Measurements from ENCODE around the gene DENND1A.

The DENND1A gene

DNA sequence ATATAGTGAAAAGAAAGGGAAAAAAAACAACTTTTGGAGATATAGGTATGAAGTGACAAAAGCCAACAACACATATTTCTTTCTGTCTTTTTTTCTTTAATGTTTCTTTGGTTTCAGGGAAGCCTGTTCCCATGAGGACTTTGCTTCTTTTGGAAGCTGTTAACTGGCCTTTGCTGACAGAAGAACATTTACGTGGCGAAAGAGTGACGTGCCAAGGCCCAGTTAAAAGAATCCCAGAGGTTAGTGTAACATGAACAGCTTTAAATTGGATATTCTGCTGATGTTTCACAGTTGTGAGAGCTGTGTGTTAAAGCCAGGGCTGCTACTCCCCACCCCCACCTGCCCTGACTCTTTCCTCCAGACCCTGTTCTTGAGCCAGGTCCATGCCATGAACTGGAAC is 298.1 kb downstream of the DENND1A start:
- Histone ChIP-seq H3K4me1 (ENCODE audit: insufficient read depth, low read length) (no peaks in the 10 kb centered on the region), H3K27me3 (ENCODE audit: insufficient read depth, low read length) (no peaks in the 10 kb centered on the region), H3K4me3 (ENCODE audit: low read length) (no peak overlapping the region), H3K27ac (ENCODE audit: low read depth, low read length) (no peak overlapping the region), H3K36me3 (ENCODE audit: insufficient read depth, low read length) (no peaks in the 10 kb centered on the region), H3K9ac (ENCODE audit: low read depth, low read length) (no peak overlapping the region), H3K9me3 (ENCODE audit: insufficient read depth, low read depth, low read length) (no peaks in the 10 kb centered on the region)
- WGBS: 94% methylated on average over 3 of the region's 3 CpGs

DNA sequence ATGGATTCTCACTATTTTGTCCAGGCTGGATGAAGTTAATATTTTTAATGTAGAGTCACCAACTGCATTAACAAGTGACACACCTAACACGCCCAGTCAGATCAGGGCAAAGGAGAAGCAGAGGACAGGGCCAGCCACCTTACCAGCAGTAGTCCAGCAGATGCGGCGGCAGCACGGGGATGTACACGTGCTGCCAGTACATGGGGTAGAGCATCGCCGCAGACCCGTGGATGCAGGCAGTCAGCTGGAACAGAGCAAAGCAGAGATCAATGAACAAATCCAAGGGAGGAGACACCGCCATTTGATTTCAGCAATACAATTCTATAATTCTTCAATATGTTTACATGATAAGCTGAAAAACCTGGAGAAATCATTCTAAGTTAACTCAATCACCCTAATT is 299.7 kb downstream of the DENND1A start:
- no peak overlapping the region for H3K4me3 ChIP-seq (ENCODE audit: low read length)
- 96% methylated on average over 9 of the region's 9 CpGs for WGBS

DNA sequence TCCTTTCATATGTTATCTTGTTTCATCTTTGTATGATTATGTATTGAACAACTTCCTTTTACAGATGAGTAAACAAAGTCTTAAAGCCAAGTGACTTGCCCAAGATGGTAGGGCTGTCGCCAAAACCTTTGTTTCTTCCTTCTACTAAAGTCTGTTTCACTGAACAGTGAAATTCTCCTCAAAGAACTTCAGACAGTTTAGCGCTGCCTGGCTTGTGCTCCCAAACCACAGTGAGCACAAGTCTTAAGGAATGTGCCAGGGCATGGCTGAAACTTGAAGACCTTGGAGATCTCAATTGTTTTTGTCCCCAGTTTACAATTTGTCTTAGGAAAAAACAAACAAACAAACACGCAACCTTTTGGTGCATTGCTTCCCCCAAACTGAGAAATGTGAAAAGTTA is 300.4 kb downstream of the DENND1A start:
- no peak overlapping the region for H3K4me3 ChIP-seq (ENCODE audit: low read length)
- no peaks in the 10 kb centered on the region for H3K27me3 ChIP-seq (ENCODE audit: insufficient read depth, low read length)
- no peaks in the 10 kb centered on the region for H3K9me3 ChIP-seq (ENCODE audit: insufficient read depth, low read depth, low read length)
- H3K4me1 ChIP-seq (ENCODE audit: insufficient read depth, low read length): peaks cover under 1% of the 10 kb centered on the region; the same call in 1 of the 2 replicates
- 91% methylated on average over 3 of the region's 3 CpGs for WGBS
- H3K36me3 ChIP-seq (ENCODE audit: insufficient read depth, low read length): no peaks in the 10 kb centered on the region
- H3K9ac ChIP-seq (ENCODE audit: low read depth, low read length): no peak overlapping the region
- no peak overlapping the region for H3K27ac ChIP-seq (ENCODE audit: low read depth, low read length)

More for the DNA sequence above, 299.7 kb downstream of the DENND1A start:
- no peak overlapping the region for H3K9ac ChIP-seq (ENCODE audit: low read depth, low read length)
- H3K4me1 ChIP-seq (ENCODE audit: insufficient read depth, low read length): no peaks in the 10 kb centered on the region
- no peak overlapping the region for H3K27ac ChIP-seq (ENCODE audit: low read depth, low read length)
- H3K36me3 ChIP-seq (ENCODE audit: insufficient read depth, low read length): no peaks in the 10 kb centered on the region
- no peaks in the 10 kb centered on the region for H3K9me3 ChIP-seq (ENCODE audit: insufficient read depth, low read depth, low read length)
- H3K27me3 ChIP-seq (ENCODE audit: insufficient read depth, low read length): no peaks in the 10 kb centered on the region

DNA sequence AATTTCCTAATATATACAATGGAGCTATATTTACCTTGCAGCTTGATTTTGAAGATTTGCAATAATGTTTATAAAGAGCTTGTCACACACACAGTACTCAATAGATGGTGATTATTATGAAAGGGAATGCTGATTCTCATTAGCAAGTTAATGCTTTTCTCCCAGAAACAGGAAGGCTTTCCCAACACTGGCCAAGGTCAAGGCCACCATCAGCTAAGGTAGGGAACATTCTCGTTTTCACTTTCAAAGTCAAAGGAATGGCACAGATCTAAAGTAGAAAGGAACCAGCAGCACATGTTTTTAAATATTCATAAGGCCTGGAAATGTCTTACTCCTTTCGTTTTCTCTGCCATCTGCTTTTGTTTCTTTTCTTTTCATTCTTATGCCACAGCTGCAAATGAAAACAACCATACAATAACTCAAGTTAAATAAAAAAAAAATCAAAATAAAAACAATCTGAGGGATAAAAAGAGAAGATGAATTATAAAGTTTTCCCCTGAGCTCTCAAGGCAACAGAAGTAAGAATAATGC is 307.1 kb downstream of the DENND1A start:
- WGBS: 34% methylated on average over 2 of the region's 2 CpGs
- H3K36me3 ChIP-seq (ENCODE audit: insufficient read depth, low read length): no peaks in the 10 kb centered on the region
- no peak overlapping the region for H3K9ac ChIP-seq (ENCODE audit: low read depth, low read length)
- no peaks in the 10 kb centered on the region for H3K27me3 ChIP-seq (ENCODE audit: insufficient read depth, low read length)
- no peaks in the 10 kb centered on the region for H3K9me3 ChIP-seq (ENCODE audit: insufficient read depth, low read depth, low read length)
- H3K4me1 ChIP-seq (ENCODE audit: insufficient read depth, low read length): peaks cover 18% of the 10 kb centered on the region
- H3K4me3 ChIP-seq (ENCODE audit: low read length): no peak overlapping the region
- no peak overlapping the region for H3K27ac ChIP-seq (ENCODE audit: low read depth, low read length)

DNA sequence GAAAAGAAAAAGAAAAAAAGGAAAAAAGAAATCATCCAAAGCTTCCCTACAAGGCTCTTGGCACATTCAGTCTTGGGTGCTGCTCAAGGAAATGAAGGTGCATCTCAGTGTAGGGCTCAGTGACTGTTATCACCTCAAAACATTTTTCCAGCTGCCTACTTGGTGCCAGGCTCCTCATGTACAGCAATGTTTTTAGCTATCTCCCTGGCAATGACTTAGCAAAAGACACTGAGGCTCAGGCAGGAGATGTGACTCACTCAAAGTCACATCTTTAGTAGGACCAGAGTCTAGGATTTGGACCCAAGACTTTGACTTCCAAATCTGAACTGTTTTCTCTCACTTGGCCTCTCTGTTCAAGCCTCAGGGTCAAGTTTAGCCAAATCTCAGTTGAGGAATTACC is 309.7 kb downstream of the DENND1A start:
- no peak overlapping the region for H3K9ac ChIP-seq (ENCODE audit: low read depth, low read length)
- H3K4me3 ChIP-seq (ENCODE audit: low read length): no peak overlapping the region
- H3K9me3 ChIP-seq (ENCODE audit: insufficient read depth, low read depth, low read length): no peaks in the 10 kb centered on the region
- H3K36me3 ChIP-seq (ENCODE audit: insufficient read depth, low read length): no peaks in the 10 kb centered on the region
- peaks cover 30% of the 10 kb centered on the region for H3K4me1 ChIP-seq (ENCODE audit: insufficient read depth, low read length)
- no peak overlapping the region for H3K27ac ChIP-seq (ENCODE audit: low read depth, low read length)
- H3K27me3 ChIP-seq (ENCODE audit: insufficient read depth, low read length): no peaks in the 10 kb centered on the region

DNA sequence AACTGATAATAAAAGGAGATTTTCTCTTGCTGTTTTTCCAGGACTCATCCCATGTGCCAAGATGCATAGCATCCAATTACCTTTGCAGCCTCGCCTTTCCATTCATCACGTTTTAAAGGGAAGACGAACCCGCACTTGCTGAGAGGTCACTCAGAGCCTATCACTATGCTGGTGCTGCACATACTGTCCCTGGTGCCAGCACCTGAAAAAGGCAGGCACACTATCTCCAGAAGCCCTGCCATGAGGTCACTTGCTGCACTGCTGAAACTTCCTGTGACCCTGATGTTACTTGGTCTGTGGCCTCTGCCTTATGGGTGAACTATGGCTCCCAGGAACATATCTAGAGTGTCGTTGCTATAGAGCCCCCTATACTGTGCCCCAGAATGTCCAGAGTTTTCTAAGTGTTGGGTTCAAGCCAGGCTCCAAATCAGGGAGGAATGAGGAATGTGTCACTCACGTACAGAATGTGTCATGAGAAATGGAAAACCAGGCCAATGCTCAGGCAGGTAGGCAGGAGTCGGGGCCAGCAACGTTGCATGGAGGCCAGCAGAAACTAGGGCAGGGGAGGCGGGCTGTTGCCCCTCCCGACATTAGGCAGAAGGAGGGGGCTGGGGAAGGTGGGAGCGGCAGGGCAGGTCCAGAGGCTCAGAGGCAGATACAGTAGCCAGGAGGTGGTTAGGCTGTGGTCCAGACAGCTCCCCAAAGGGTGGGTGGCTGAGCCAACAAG is 311.8 kb downstream of the DENND1A start:
- Histone ChIP-seq H3K4me3 (ENCODE audit: low read length) (no peak overlapping the region), H3K27ac (ENCODE audit: low read depth, low read length) (no peak overlapping the region), H3K36me3 (ENCODE audit: insufficient read depth, low read length) (no peaks in the 10 kb centered on the region), H3K4me1 (ENCODE audit: insufficient read depth, low read length) (peaks cover 26% of the 10 kb centered on the region), H3K9me3 (ENCODE audit: insufficient read depth, low read depth, low read length) (no peaks in the 10 kb centered on the region), H3K9ac (ENCODE audit: low read depth, low read length) (no peak overlapping the region), H3K27me3 (ENCODE audit: insufficient read depth, low read length) (no peaks in the 10 kb centered on the region)
- 82% methylated on average over 11 of the region's 11 CpGs for WGBS

DNA sequence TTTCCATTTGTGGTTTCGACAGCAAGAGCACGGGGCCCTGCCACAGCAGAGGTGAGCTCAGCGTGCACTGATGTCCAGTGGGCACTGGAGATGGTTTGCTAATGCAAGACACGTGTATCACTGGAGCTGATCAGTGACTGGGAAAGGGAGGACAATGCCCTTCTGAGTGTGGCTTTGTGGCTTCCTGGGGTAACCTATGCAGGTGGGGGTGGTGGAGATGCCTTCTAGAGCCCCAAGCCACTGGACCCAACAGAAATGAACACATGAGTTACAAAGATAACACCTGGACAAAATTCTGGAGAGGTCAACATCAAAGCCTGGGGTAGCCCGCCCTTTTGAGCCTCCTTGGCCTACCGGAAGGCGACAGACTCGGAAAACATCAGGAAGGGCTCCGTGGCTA is 312.6 kb downstream of the DENND1A start:
- H3K27me3 ChIP-seq (ENCODE audit: insufficient read depth, low read length): no peaks in the 10 kb centered on the region
- H3K9me3 ChIP-seq (ENCODE audit: insufficient read depth, low read depth, low read length): no peaks in the 10 kb centered on the region
- no peak overlapping the region for H3K9ac ChIP-seq (ENCODE audit: low read depth, low read length)
- 89% methylated on average over 9 of the region's 9 CpGs for WGBS
- H3K4me1 ChIP-seq (ENCODE audit: insufficient read depth, low read length): peaks cover 20% of the 10 kb centered on the region
- no peak overlapping the region for H3K4me3 ChIP-seq (ENCODE audit: low read length)
- no peak overlapping the region for H3K27ac ChIP-seq (ENCODE audit: low read depth, low read length)
- H3K36me3 ChIP-seq (ENCODE audit: insufficient read depth, low read length): no peaks in the 10 kb centered on the region

DNA sequence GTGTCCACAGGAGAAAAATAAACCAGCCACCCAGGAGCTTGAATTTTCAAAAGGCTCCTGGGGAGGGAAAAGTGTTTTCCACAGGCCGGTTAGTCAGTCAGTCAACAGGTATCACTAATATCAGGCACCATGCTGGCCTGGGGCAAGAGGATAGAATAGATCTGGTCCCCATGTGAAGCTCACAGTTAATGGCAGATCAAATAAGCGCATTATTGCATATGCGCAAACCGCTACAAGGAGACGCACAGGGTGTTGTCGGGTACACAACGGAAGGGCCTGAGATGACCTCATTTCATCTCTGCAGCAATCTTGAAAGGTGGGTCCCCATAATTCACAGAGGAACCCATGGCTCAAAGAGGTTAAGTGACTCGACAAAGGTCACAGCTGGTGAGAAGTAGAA is 313.2 kb downstream of the DENND1A start:
- Histone ChIP-seq H3K27me3 (ENCODE audit: insufficient read depth, low read length) (no peaks in the 10 kb centered on the region), H3K9me3 (ENCODE audit: insufficient read depth, low read depth, low read length) (no peaks in the 10 kb centered on the region), H3K9ac (ENCODE audit: low read depth, low read length) (no peak overlapping the region), H3K4me1 (ENCODE audit: insufficient read depth, low read length) (peaks cover 20% of the 10 kb centered on the region), H3K36me3 (ENCODE audit: insufficient read depth, low read length) (no peaks in the 10 kb centered on the region), H3K27ac (ENCODE audit: low read depth, low read length) (no peak overlapping the region), H3K4me3 (ENCODE audit: low read length) (no peak overlapping the region)
- 62% methylated on average over 8 of the region's 8 CpGs for WGBS

DNA sequence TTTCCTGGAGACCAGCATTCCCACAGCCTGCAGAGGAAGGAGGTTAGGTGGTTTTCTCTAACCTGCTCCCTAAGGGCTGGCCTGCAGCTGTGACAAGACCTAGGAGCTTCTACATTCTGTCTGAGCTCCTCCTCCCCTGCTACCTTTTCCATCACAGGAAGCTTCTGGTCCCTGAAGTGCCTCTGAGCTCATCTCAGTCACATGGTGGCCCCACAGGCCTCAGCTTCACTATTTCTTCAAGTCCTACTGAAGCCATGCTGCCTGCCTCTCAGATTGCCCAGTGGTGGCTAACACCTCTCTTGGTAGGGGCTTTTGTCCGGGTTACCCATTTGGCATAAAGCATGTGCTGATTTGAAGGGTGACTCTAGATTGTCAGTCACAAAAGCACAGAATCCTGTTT is 314.5 kb downstream of the DENND1A start:
- Histone ChIP-seq H3K4me3 (ENCODE audit: low read length) (no peak overlapping the region), H3K9ac (ENCODE audit: low read depth, low read length) (no peak overlapping the region), H3K27ac (ENCODE audit: low read depth, low read length) (no peak overlapping the region), H3K27me3 (ENCODE audit: insufficient read depth, low read length) (no peaks in the 10 kb centered on the region), H3K36me3 (ENCODE audit: insufficient read depth, low read length) (no peaks in the 10 kb centered on the region), H3K9me3 (ENCODE audit: insufficient read depth, low read depth, low read length) (no peaks in the 10 kb centered on the region), H3K4me1 (ENCODE audit: insufficient read depth, low read length) (peaks cover 20% of the 10 kb centered on the region)
- WGBS: 96% methylated on average over 1 of the region's 1 CpG

DNA sequence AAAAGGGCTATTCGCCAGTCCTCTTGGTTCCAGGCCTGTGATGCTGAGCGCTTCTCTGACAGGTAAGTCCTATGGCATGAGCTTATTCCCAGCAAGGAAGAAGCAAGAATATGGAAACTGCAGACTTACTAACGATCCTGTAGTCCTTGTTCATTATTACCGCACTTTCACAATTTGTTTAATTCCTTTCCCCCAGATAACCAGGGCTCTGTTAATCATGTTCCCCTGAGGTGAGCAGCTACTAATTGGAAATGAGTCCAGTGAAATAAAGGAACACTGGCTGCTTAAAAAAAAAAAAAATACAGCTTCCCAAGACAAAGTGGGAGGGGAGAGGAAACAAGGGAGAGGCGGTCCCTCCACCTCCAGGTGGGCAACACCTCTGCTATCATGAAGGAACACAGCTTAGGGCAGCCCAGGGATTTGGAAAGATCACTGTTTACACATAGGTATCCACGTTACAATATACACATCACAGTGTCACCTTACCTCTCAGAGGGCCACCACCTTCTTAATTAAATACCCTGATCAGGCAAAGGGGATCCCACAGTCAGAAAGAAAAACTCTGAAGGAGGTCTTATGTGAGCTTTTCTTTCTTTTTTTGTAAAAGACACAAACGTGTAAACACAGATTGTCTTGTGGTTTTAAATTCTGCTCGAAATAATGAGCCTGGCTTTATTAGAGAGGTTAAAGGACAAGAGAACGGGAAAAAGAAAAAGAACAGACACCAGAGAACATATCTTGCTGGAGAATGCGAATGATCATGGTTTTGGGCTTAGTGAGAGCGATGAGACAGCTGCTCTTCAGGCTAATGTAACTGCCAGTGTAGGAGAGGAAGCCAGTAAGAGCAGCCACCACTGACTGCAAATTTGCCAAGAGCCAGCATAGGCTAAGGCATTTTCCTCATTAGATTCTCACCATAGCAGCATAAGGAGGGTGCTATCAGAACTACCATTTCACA is 315.3 kb downstream of the DENND1A start:
- WGBS: 82% methylated on average over 11 of the region's 11 CpGs
- H3K27ac ChIP-seq (ENCODE audit: low read depth, low read length): no peak overlapping the region
- peaks cover 20% of the 10 kb centered on the region for H3K4me1 ChIP-seq (ENCODE audit: insufficient read depth, low read length)
- H3K9me3 ChIP-seq (ENCODE audit: insufficient read depth, low read depth, low read length): no peaks in the 10 kb centered on the region
- H3K36me3 ChIP-seq (ENCODE audit: insufficient read depth, low read length): no peaks in the 10 kb centered on the region
- H3K27me3 ChIP-seq (ENCODE audit: insufficient read depth, low read length): no peaks in the 10 kb centered on the region
- no peak overlapping the region for H3K4me3 ChIP-seq (ENCODE audit: low read length)
- no peak overlapping the region for H3K9ac ChIP-seq (ENCODE audit: low read depth, low read length)

DNA sequence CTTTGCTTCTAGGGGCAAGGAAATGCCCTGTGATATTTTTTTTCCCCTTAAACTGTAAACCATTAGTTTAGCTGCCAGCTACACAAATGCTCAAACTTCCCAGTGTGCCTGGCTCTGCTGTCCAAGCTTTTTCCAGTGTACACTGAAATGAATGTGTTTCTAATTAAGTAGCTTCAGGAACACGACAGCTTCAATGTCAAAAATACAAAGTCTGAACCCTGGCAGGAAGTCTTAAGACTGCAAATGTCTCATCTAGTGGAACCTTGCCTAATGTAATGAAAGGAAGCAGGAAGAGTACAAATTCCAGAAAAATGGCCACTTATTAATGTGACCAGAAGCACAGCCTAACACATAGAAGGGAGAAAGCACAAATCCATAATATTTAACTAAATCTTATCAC is 318.7 kb downstream of the DENND1A start:
- Histone ChIP-seq H3K4me1 (ENCODE audit: insufficient read depth, low read length) (peaks cover 10% of the 10 kb centered on the region), H3K27ac (ENCODE audit: low read depth, low read length) (no peak overlapping the region), H3K9ac (ENCODE audit: low read depth, low read length) (no peak overlapping the region), H3K9me3 (ENCODE audit: insufficient read depth, low read depth, low read length) (no peaks in the 10 kb centered on the region), H3K27me3 (ENCODE audit: insufficient read depth, low read length) (no peaks in the 10 kb centered on the region), H3K36me3 (ENCODE audit: insufficient read depth, low read length) (no peaks in the 10 kb centered on the region), H3K4me3 (ENCODE audit: low read length) (no peak overlapping the region)
- WGBS: 97% methylated on average over 1 of the region's 1 CpG
